ENCODE results near the gene HK2. TPM values are rescaled to one million over a fixed set of nuclear protein-coding genes. Genes with fewer than 3 reads are reported as not detected.

The HK2 gene
- total RNA-seq, 2 experiments from 2014 or later, result 53.5 to 53.7 TPM

- no peak overlapping the region for H3K4me3 Mint-ChIP-seq
- no peak overlapping the region for H3K27ac Mint-ChIP-seq
These were observed 107.4 kb downstream of the HK2 start for GRCh38 chr2:74941284-74941683.

GRCh38 chr2:74942263-74942662, 108.3 kb downstream of the HK2 start:
- CTCF ChIA-PET, result interaction anchor here (0.7 kb wide), 1 partner anchor 531 kb away, joined by 3 read pairs; no protein-coding TSS in a partner anchor
- no peaks in the 10 kb centered on the region for H3K27me3 Mint-ChIP-seq
- no peak overlapping the region for H3K27ac Mint-ChIP-seq
- POLR2A ChIA-PET, result no interaction called here
- no peaks in the 10 kb centered on the region for H3K36me3 Mint-ChIP-seq
- intact Hi-C loops (cut with micrococcal nuclease), result no loop called here
- DNase-seq, result no peak
- no peaks in the 10 kb centered on the region for H3K9me3 Mint-ChIP-seq
- H3K4me1 Mint-ChIP-seq (ENCODE audit: low read depth), result peaks cover 8% of the 10 kb centered on the region
- no peak overlapping the region for H3K4me3 Mint-ChIP-seq

More at GRCh38 chr2:74941284-74941683, 107.4 kb downstream of the HK2 start:
- DNase-seq, result no peak
- POLR2A ChIA-PET, result no interaction called here
- no peaks in the 10 kb centered on the region for H3K9me3 Mint-ChIP-seq
- CTCF ChIA-PET, result no interaction called here
- H3K27me3 Mint-ChIP-seq, result no peaks in the 10 kb centered on the region
- intact Hi-C loops (cut with micrococcal nuclease), result no loop called here
- peaks cover 8% of the 10 kb centered on the region for H3K4me1 Mint-ChIP-seq (ENCODE audit: low read depth)
- no peaks in the 10 kb centered on the region for H3K36me3 Mint-ChIP-seq

Other genes with a start within 250 kb of the HK2 start
- not detected for gene M1AP, start 185.8 kb upstream of the HK2 start, total RNA-seq
- gene SEMA4F, start 179.9 kb upstream of the HK2 start, total RNA-seq, result 1 to 10 TPM; 7.7 to 7.9 TPM
- gene POLE4, start 124.5 kb downstream of the HK2 start, total RNA-seq, result 10 to 100 TPM; 54.6 to 58.0 TPM